HEK293 (cell line): ENCODE results near the gene HADHB.

Experiments used
- CTCF ChIA-PET: fragments of 350-600 bp; formaldehyde crosslinking; extraction: SDS; loops from one replicate; lab custom pipeline; 2021; ENCODE audit warnings: antibody characterized with exemption; lab: Yijun Ruan, JAX
- POLR2A ChIA-PET: fragments of 300-600 bp; formaldehyde crosslinking; extraction: SDS; loops from one replicate; lab custom pipeline; 2020; ENCODE audit warnings: antibody characterized with exemption, inconsistent platforms; lab: Yijun Ruan, JAX
- H3K27ac ChIP-seq: fragments of 200-500 bp; sonication (Bioruptor generic); 2 replicates; pipeline ENCODE4 v1.5.1; 2014; ENCODE audit warnings: low read depth, low read length, control low read depth, inconsistent platforms; ENCODE audit errors: extremely low read depth
- H3K36me3 ChIP-seq, 2 experiments: fragments of 200-500 bp in 1 of 2; sonication (Bioruptor generic) in 1 of 2; 1 replicate in 1 of 2; 2 replicates in 1 of 2; pipeline ENCODE4 v1.5.1; 2014 to 2017; ENCODE audit warnings: inconsistent platforms in 2 of 2, low read length in 2 of 2; ENCODE audit not compliant: control insufficient read depth in 2 of 2, insufficient read depth in 1 of 2
- H3K4me1 ChIP-seq: fragments of 200-500 bp; sonication (Bioruptor generic); 2 replicates; pipeline ENCODE4 v1.5.1; 2014; ENCODE audit warnings: mild to moderate bottlenecking, low read length, inconsistent platforms; ENCODE audit not compliant: control insufficient read depth, insufficient read depth
- H3K4me3 ChIP-seq: 2 replicates; pipeline ENCODE4 v1.5.1; 2011; ENCODE audit warnings: low read depth, mild to moderate bottlenecking, control low read depth, low read length, moderate library complexity
- H3K9me3 ChIP-seq: fragments of 200-500 bp; sonication (Bioruptor generic); 2 replicates; pipeline ENCODE4 v1.5.1; 2014; ENCODE audit warnings: low read depth, low read length, inconsistent platforms; ENCODE audit not compliant: control insufficient read depth, insufficient read depth
- BCL11B ChIP-seq: fragments of 450-650 bp; formaldehyde crosslinking; IDR thresholded peaks from 2 replicates; pipeline ENCODE4 v1.5.1; 2016; ENCODE audit warnings: low read depth, missing biosample characterization, missing genetic modification characterization
- HOXC10 ChIP-seq: sonication (generic); formaldehyde crosslinking; IDR thresholded peaks from 2 replicates; pipeline ENCODE4 v1.8.1; 2023; ENCODE audit warnings: mild to moderate bottlenecking, missing genetic modification reagents
- KLF16 ChIP-seq: fragments of 450-650 bp; formaldehyde crosslinking; IDR thresholded peaks from 2 replicates; pipeline ENCODE4 v1.5.1; 2017; ENCODE audit warnings: missing biosample characterization, missing genetic modification characterization
- OSR2 ChIP-seq: fragments of 450-650 bp; formaldehyde crosslinking; IDR thresholded peaks from 2 replicates; pipeline ENCODE4 v1.5.1; 2016; ENCODE audit warnings: missing biosample characterization, missing genetic modification characterization
- SP3 ChIP-seq: fragments of 450-650 bp; formaldehyde crosslinking; IDR thresholded peaks from 2 replicates; pipeline ENCODE4 v1.5.1; 2016; ENCODE audit warnings: missing biosample characterization, missing genetic modification characterization
- ZBTB1 ChIP-seq: fragments of 450-650 bp; formaldehyde crosslinking; IDR thresholded peaks from 2 replicates; pipeline ENCODE4 v1.5.1; 2016; ENCODE audit warnings: missing biosample characterization, missing genetic modification characterization
- ZBTB7A ChIP-seq: fragments of 450-650 bp; formaldehyde crosslinking; IDR thresholded peaks from 2 replicates; pipeline ENCODE4 v1.5.1; 2016; ENCODE audit warnings: low read depth, missing biosample characterization, missing genetic modification characterization
- ZFP41 ChIP-seq: fragments of 450-650 bp; formaldehyde crosslinking; IDR thresholded peaks from 2 replicates; pipeline ENCODE4 v1.5.1; 2016; ENCODE audit warnings: missing biosample characterization, missing genetic modification characterization, borderline replicate concordance
- ZNF132 ChIP-seq: fragments of 450-650 bp; formaldehyde crosslinking; IDR thresholded peaks from 2 replicates; pipeline ENCODE4 v1.5.1; 2017; ENCODE audit warnings: missing biosample characterization, missing genetic modification characterization, borderline replicate concordance
- ZNF157 ChIP-seq: fragments of 450-650 bp; formaldehyde crosslinking; IDR thresholded peaks from 2 replicates; pipeline ENCODE4 v1.5.1; 2016; ENCODE audit warnings: missing biosample characterization, missing genetic modification characterization
- ZNF223 ChIP-seq: fragments of 450-650 bp; formaldehyde crosslinking; IDR thresholded peaks from 2 replicates; pipeline ENCODE4 v1.5.1; 2016; ENCODE audit warnings: missing biosample characterization, missing genetic modification characterization
- ZNF24 ChIP-seq: fragments of 450-650 bp; formaldehyde crosslinking; IDR thresholded peaks from 2 replicates; pipeline ENCODE4 v1.5.1; 2016; ENCODE audit warnings: missing biosample characterization, missing genetic modification characterization
- ZNF350 ChIP-seq: fragments of 450-650 bp; formaldehyde crosslinking; IDR thresholded peaks from 2 replicates; pipeline ENCODE4 v1.5.0; 2017; ENCODE audit warnings: missing biosample characterization, mild to moderate bottlenecking, missing genetic modification characterization
- ZNF394 ChIP-seq: fragments of 450-650 bp; formaldehyde crosslinking; IDR thresholded peaks from 2 replicates; pipeline ENCODE4 v1.5.1; 2016; ENCODE audit warnings: missing biosample characterization, missing genetic modification characterization, mild to moderate bottlenecking, moderate library complexity, borderline replicate concordance
- ZNF426 ChIP-seq: fragments of 450-650 bp; formaldehyde crosslinking; IDR thresholded peaks from 2 replicates; pipeline ENCODE4 v1.5.1; 2017; ENCODE audit warnings: missing biosample characterization, missing genetic modification characterization, mild to moderate bottlenecking, inconsistent platforms, moderate library complexity
- ZNF48 ChIP-seq: fragments of 450-650 bp; formaldehyde crosslinking; IDR thresholded peaks from 2 replicates; pipeline ENCODE4 v1.5.1; 2016; ENCODE audit warnings: missing biosample characterization, missing genetic modification characterization
- ZNF521 ChIP-seq: fragments of 450-650 bp; formaldehyde crosslinking; IDR thresholded peaks from 2 replicates; pipeline ENCODE4 v1.5.1; 2017; ENCODE audit warnings: missing biosample characterization, mild to moderate bottlenecking, missing genetic modification characterization
- ZNF544 ChIP-seq: fragments of 450-650 bp; formaldehyde crosslinking; IDR thresholded peaks from 2 replicates; pipeline ENCODE4 v1.5.0; 2017; ENCODE audit warnings: missing biosample characterization, missing genetic modification characterization
- ZNF560 ChIP-seq: fragments of 450-650 bp; formaldehyde crosslinking; IDR thresholded peaks from 2 replicates; pipeline ENCODE4 v1.5.1; 2017; ENCODE audit warnings: missing biosample characterization, missing genetic modification characterization, borderline replicate concordance
- ZNF585B ChIP-seq: fragments of 450-650 bp; formaldehyde crosslinking; IDR thresholded peaks from 2 replicates; pipeline ENCODE4 v1.5.1; 2016; ENCODE audit warnings: missing biosample characterization, missing genetic modification characterization
- ZNF610 ChIP-seq: fragments of 450-650 bp; formaldehyde crosslinking; IDR thresholded peaks from 2 replicates; pipeline ENCODE4 v1.5.1; 2016; ENCODE audit warnings: missing biosample characterization, missing genetic modification characterization, borderline replicate concordance
- ZNF621 ChIP-seq: fragments of 450-650 bp; formaldehyde crosslinking; IDR thresholded peaks from 2 replicates; pipeline ENCODE4 v1.5.1; 2017; ENCODE audit warnings: missing biosample characterization, missing genetic modification characterization
- ZNF629 ChIP-seq: fragments of 450-650 bp; formaldehyde crosslinking; IDR thresholded peaks from 2 replicates; pipeline ENCODE4 v1.5.1; 2017; ENCODE audit warnings: missing biosample characterization, missing genetic modification characterization
- ZNF76 ChIP-seq: fragments of 450-650 bp; formaldehyde crosslinking; IDR thresholded peaks from 2 replicates; pipeline ENCODE4; 2016; ENCODE audit warnings: low read depth, missing biosample characterization, missing genetic modification characterization, borderline replicate concordance
- ZNF785 ChIP-seq: fragments of 450-650 bp; formaldehyde crosslinking; IDR thresholded peaks from 2 replicates; pipeline ENCODE4 v1.5.1; 2016; ENCODE audit warnings: missing biosample characterization, missing genetic modification characterization
- ZNF837 ChIP-seq: fragments of 450-650 bp; formaldehyde crosslinking; IDR thresholded peaks from 2 replicates; pipeline ENCODE4 v1.5.1; 2016; ENCODE audit warnings: missing biosample characterization, missing genetic modification characterization
- TF ChIP-seq, protein P1 (sequence below): fragments of 450-650 bp; formaldehyde crosslinking; IDR thresholded peaks from 2 replicates; pipeline ENCODE4 v1.5.1; 2016; ENCODE audit warnings: missing biosample characterization, missing genetic modification characterization
- TF ChIP-seq, protein P2 (sequence below): fragments of 450-650 bp; formaldehyde crosslinking; conservative IDR thresholded peaks from 2 replicates; pipeline ENCODE4 v1.5.1; 2016; ENCODE audit warnings: low read depth, missing biosample characterization, missing genetic modification characterization
- TF ChIP-seq, protein P3 (sequence below): fragments of 450-650 bp; formaldehyde crosslinking; IDR thresholded peaks from 2 replicates; pipeline ENCODE4 v1.5.1; 2017; ENCODE audit warnings: missing biosample characterization, missing genetic modification characterization
- TF ChIP-seq, protein P4 (sequence below): fragments of 450-650 bp; formaldehyde crosslinking; IDR thresholded peaks from 2 replicates; pipeline ENCODE4 v1.5.1; 2017; ENCODE audit warnings: missing biosample characterization, mild to moderate bottlenecking, missing genetic modification characterization, moderate library complexity

HADHB gene

DNA sequence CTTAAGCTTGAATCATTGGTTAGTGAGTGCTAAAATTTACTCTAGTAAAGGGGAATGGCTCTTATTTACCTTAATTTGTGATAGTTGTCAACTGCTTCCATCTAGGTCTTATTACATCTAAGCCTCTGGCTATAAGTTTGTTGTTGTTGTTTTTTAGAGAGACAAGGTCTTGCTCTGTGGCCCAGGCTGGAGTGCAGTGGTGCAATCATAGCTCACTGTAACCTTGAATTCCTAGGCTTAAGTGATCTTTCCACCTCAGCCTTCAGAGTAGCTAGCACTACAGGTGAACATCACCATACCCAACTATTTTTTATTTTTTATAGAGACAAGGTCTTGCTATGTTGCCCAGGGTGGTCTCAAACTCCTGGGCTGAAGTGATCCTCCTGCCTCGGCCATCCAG lies 6.9 kb upstream of the HADHB start (continued):
- no peak for TF ChIP-seq ZNF132 (tag by site-specific recombination)
- TF ChIP-seq OSR2 (tag by site-specific recombination): no peak
- TF ChIP-seq ZNF629: no peak
- TF ChIP-seq, protein P1, sequence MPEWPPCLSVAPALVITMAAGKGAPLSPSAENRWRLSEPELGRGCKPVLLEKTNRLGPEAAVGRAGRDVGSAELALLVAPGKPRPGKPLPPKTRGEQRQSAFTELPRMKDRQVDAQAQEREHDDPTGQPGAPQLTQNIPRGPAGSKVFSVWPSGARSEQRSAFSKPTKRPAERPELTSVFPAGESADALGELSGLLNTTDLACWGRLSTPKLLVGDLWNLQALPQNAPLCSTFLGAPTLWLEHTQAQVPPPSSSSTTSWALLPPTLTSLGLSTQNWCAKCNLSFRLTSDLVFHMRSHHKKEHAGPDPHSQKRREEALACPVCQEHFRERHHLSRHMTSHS: no peak
- no peak for TF ChIP-seq ZNF48 (tag by site-specific recombination)
- TF ChIP-seq ZNF223 (tag by site-specific recombination): no peak
- TF ChIP-seq ZNF837: no peak
- no peak for TF ChIP-seq SP3 (tag by site-specific recombination)
- TF ChIP-seq ZNF521 (tag by site-specific recombination): no peak
- TF ChIP-seq ZNF24: no peak
- no peak for TF ChIP-seq ZNF350 (tag by site-specific recombination)
- TF ChIP-seq KLF16 (tag by site-specific recombination): no peak
- TF ChIP-seq ZNF610: no peak

DNA sequence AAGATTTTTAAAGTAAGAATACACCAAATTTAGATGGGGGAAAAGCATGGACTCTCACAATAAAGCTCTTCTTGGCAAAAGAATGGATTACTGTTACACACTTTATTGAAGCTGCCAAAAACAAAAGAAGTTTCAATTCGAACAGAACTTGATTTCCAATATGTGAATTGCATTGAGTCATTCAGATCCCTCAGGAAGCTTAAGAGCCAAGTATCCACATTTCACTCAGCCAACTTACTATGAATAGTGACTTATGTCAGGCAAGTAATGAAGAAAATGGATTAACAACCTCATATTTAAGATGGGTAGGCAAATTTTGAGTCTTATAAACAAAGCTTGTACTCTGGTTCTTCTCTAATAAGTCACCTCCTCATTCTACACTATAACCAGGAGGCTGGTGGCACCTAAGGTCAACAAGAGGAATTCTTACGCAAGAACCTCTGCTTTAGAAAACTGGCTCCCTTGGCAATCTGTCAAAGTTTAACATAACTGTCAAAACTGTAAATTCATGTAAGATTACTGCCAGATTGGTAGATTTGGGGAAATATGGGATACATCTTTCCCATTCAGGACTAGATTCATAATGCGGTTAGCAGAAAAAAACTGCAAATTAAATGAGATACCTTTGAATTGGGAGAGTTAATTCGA lies 6.3 kb upstream of the HADHB start:
- Histone ChIP-seq H3K4me3 (no peak overlapping the region), H3K36me3 (peaks cover 40 to 43% of the 10 kb centered on the region in 2 experiments), H3K27ac (no peak overlapping the region), H3K4me1 (0 out of 2 replicates have a peak, but pooled peaks cover 2% of the 10 kb centered on the region), H3K9me3 (no peaks in the 10 kb centered on the region)
- ChIA-PET POLR2A (no interaction called here), CTCF (interaction anchor here (0.5 kb wide), 1 partner anchor 254 kb away, joined by 3 read pairs; no protein-coding TSS in a partner anchor)
- TF ChIP-seq ZNF76 (tag by site-specific recombination) (no peak), ZNF426 (tag by site-specific recombination) (no peak), BCL11B (no peak), ZBTB1 (tag by site-specific recombination) (no peak), ZNF544 (tag by site-specific recombination) (no peak), ZNF157 (no peak), ZBTB7A (tag by site-specific recombination) (no peak), HOXC10 (CRISPR knock-in tag) (no peak), ZNF785 (tag by site-specific recombination) (no peak), ZFP41 (no peak), ZNF585B (tag by site-specific recombination) (no peak), ZNF394 (tag by site-specific recombination) (no peak), ZNF560 (tag by site-specific recombination) (no peak), ZNF621 (no peak)
- TF ChIP-seq, protein P2, sequence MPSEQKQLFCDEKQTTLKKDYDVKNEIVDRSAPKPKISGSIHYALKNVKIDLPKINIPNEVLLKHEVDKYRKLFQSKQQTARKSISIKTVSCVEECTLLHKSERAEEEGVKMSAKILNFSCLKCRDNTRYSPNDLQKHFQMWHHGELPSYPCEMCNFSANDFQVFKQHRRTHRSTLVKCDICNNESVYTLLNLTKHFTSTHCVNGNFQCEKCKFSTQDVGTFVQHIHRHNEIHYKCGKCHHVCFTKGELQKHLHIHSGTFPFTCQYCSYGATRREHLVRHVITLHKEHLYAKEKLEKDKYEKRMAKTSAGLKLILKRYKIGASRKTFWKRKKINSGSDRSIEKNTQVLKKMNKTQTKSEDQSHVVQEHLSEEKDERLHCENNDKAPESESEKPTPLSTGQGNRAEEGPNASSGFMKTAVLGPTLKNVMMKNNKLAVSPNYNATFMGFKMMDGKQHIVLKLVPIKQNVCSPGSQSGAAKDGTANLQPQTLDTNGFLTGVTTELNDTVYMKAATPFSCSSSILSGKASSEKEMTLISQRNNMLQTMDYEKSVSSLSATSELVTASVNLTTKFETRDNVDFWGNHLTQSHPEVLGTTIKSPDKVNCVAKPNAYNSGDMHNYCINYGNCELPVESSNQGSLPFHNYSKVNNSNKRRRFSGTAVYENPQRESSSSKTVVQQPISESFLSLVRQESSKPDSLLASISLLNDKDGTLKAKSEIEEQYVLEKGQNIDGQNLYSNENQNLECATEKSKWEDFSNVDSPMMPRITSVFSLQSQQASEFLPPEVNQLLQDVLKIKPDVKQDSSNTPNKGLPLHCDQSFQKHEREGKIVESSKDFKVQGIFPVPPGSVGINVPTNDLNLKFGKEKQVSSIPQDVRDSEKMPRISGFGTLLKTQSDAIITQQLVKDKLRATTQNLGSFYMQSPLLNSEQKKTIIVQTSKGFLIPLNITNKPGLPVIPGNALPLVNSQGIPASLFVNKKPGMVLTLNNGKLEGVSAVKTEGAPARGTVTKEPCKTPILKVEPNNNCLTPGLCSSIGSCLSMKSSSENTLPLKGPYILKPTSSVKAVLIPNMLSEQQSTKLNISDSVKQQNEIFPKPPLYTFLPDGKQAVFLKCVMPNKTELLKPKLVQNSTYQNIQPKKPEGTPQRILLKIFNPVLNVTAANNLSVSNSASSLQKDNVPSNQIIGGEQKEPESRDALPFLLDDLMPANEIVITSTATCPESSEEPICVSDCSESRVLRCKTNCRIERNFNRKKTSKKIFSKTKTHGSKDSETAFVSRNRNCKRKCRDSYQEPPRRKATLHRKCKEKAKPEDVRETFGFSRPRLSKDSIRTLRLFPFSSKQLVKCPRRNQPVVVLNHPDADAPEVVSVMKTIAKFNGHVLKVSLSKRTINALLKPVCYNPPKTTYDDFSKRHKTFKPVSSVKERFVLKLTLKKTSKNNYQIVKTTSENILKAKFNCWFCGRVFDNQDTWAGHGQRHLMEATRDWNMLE: no peak
- TF ChIP-seq, protein P3, sequence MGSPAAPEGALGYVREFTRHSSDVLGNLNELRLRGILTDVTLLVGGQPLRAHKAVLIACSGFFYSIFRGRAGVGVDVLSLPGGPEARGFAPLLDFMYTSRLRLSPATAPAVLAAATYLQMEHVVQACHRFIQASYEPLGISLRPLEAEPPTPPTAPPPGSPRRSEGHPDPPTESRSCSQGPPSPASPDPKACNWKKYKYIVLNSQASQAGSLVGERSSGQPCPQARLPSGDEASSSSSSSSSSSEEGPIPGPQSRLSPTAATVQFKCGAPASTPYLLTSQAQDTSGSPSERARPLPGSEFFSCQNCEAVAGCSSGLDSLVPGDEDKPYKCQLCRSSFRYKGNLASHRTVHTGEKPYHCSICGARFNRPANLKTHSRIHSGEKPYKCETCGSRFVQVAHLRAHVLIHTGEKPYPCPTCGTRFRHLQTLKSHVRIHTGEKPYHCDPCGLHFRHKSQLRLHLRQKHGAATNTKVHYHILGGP (tag by site-specific recombination): no peak
- TF ChIP-seq, protein P4, sequence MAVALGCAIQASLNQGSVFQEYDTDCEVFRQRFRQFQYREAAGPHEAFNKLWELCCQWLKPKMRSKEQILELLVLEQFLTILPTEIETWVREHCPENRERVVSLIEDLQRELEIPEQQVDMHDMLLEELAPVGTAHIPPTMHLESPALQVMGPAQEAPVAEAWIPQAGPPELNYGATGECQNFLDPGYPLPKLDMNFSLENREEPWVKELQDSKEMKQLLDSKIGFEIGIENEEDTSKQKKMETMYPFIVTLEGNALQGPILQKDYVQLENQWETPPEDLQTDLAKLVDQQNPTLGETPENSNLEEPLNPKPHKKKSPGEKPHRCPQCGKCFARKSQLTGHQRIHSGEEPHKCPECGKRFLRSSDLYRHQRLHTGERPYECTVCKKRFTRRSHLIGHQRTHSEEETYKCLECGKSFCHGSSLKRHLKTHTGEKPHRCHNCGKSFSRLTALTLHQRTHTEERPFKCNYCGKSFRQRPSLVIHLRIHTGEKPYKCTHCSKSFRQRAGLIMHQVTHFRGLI (tag by site-specific recombination): no peak
